ENCODE results near the gene PIK3R1.

- TF ChIP-seq CTCF (conservative IDR thresholded peaks at IDR 0.05; ENCODE audit: low read depth, low read length) (no peak), EZH2 (IDR thresholded peaks at IDR 0.05; ENCODE audit: low read length, unreplicated experiment) (no peak)
Observed at GRCh38 chr5:68287631-68287975, 72.0 kb downstream of the PIK3R1 start.

Measured in PC-3 (cell line).